H9 (cell line): ENCODE data around the gene CCDC88C. TPM values are rescaled to one million over a fixed set of nuclear protein-coding genes. Genes with fewer than 3 reads are reported as not detected.

Experiments
- DNase-seq: peaks from one replicate; pipeline ENCODE4 v3.0.0-alpha.2; 2017
- H2AFZ ChIP-seq: one replicate; pipeline ENCODE4 v1.6.1; 2013; ENCODE audit warnings: mild to moderate bottlenecking, low read length, control low read depth, moderate library complexity
- H2AK5ac ChIP-seq: 2 replicates; pipeline ENCODE4 v1.6.1; 2013; ENCODE audit warnings: low read length, control low read depth, mixed read lengths; ENCODE audit not compliant: insufficient read length
- H2BK120ac ChIP-seq: one replicate; pipeline ENCODE4 v1.6.1; 2013; ENCODE audit warnings: low read depth, mild to moderate bottlenecking, low read length, control low read depth, inconsistent platforms; ENCODE audit not compliant: poor library complexity, severe bottlenecking
- H2BK12ac ChIP-seq: 2 replicates; pipeline ENCODE4 v1.6.1; 2013; ENCODE audit warnings: low read length, control low read depth, mixed read lengths, low read depth; ENCODE audit not compliant: insufficient read length
- H2BK15ac ChIP-seq: 2 replicates; pipeline ENCODE4 v1.6.1; 2013; ENCODE audit warnings: low read depth, low read length, control low read depth
- H2BK20ac ChIP-seq: one replicate; pipeline ENCODE4 v1.6.1; 2013; ENCODE audit warnings: low read depth, mild to moderate bottlenecking, low read length, control low read depth, inconsistent platforms; ENCODE audit not compliant: poor library complexity, severe bottlenecking
- H2BK5ac ChIP-seq: 2 replicates; pipeline ENCODE4 v1.6.1; 2013; ENCODE audit warnings: low read length, control low read depth, mixed read lengths; ENCODE audit not compliant: insufficient read length
- H3K14ac ChIP-seq: 2 replicates; pipeline ENCODE4 v1.6.1; 2013; ENCODE audit warnings: low read length, control low read depth; ENCODE audit not compliant: insufficient read depth
- H3K18ac ChIP-seq: 2 replicates; pipeline ENCODE4 v1.6.1; 2013; ENCODE audit warnings: low read depth, mild to moderate bottlenecking, mixed read lengths, low read length, control low read depth; ENCODE audit not compliant: insufficient read length
- H3K23ac ChIP-seq: 2 replicates; pipeline ENCODE4 v1.6.1; 2013; ENCODE audit warnings: low read length, control low read depth, mixed read lengths, low read depth; ENCODE audit not compliant: insufficient read length
- H3K23me2 ChIP-seq: 2 replicates; pipeline ENCODE4 v1.6.1; 2013; ENCODE audit warnings: low read depth, mild to moderate bottlenecking, mixed read lengths, low read length, control low read depth; ENCODE audit not compliant: insufficient read length, poor library complexity, severe bottlenecking
- H3K27ac ChIP-seq: 2 replicates; pipeline ENCODE4 v1.5.1; 2013; ENCODE audit warnings: low read length, control low read depth, mixed read lengths, low read depth; ENCODE audit not compliant: insufficient read length
- H3K27me3 ChIP-seq: 2 replicates; pipeline ENCODE4 v1.6.1; 2013; ENCODE audit warnings: low read length, control low read depth, inconsistent platforms; ENCODE audit not compliant: insufficient read depth
- H3K4ac ChIP-seq: 2 replicates; pipeline ENCODE4 v1.6.1; 2013; ENCODE audit warnings: low read depth, mild to moderate bottlenecking, control low read depth, inconsistent platforms, low read length, moderate library complexity
- H3K4me1 ChIP-seq: 2 replicates; pipeline ENCODE4 v1.6.1; 2013; ENCODE audit warnings: low read length, control low read depth, inconsistent platforms; ENCODE audit not compliant: insufficient read depth
- H3K4me2 ChIP-seq: 2 replicates; pipeline ENCODE4 v1.6.1; 2013; ENCODE audit warnings: low read length, control low read depth, mixed read lengths; ENCODE audit not compliant: insufficient read length, insufficient read depth
- H3K56ac ChIP-seq: 2 replicates; pipeline ENCODE4 v1.6.1; 2013; ENCODE audit warnings: low read depth, mild to moderate bottlenecking, mixed read lengths, low read length, control low read depth; ENCODE audit not compliant: insufficient read length
- H3K79me1 ChIP-seq: 2 replicates; pipeline ENCODE4 v1.6.1; 2013; ENCODE audit warnings: low read depth, mild to moderate bottlenecking, moderate library complexity, low read length, control low read depth, inconsistent platforms; ENCODE audit not compliant: insufficient read depth, poor library complexity, severe bottlenecking
- H3K79me2 ChIP-seq: 2 replicates; pipeline ENCODE4 v1.6.1; 2013; ENCODE audit warnings: low read length, control low read depth, inconsistent platforms; ENCODE audit not compliant: insufficient read depth
- H3K9ac ChIP-seq: 2 replicates; pipeline ENCODE4 v1.6.1; 2013; ENCODE audit warnings: low read length, control low read depth, mixed read lengths; ENCODE audit not compliant: insufficient read length; ENCODE audit errors: extremely low read depth
- H3K9me3 ChIP-seq: one replicate; pipeline ENCODE4 v1.6.1; 2013; ENCODE audit warnings: low read depth, low read length, inconsistent platforms; ENCODE audit not compliant: control insufficient read depth
- H3T11ph ChIP-seq: one replicate; pipeline ENCODE4 v1.6.1; 2013; ENCODE audit warnings: mild to moderate bottlenecking, low read length, control low read depth, inconsistent platforms
- H4K20me1 ChIP-seq: one replicate; pipeline ENCODE4 v1.6.1; 2013; ENCODE audit not compliant: control insufficient read depth, insufficient read length, insufficient read depth
- H4K5ac ChIP-seq: 2 replicates; pipeline ENCODE4 v1.6.1; 2013; ENCODE audit warnings: low read depth, mild to moderate bottlenecking, mixed read lengths, low read length, control low read depth; ENCODE audit not compliant: insufficient read length
- H4K8ac ChIP-seq: replicated peaks from 2 replicates; pipeline ENCODE4 v1.6.1; 2013; ENCODE audit warnings: low read length, control low read depth, mixed read lengths, low read depth; ENCODE audit not compliant: insufficient read length
- H4K91ac ChIP-seq: 2 replicates; pipeline ENCODE4 v1.6.1; 2013; ENCODE audit warnings: low read depth, mild to moderate bottlenecking, moderate library complexity, mixed read lengths, low read length, control low read depth; ENCODE audit not compliant: insufficient read length
- H3K27ac Mint-ChIP-seq, 3 experiments: 2 replicates in 2 of 3; 3 replicates in 1 of 3; pipeline ENCODE4 v1.8.0; 2020 to 2021; ENCODE audit warnings: mixed read lengths in 3 of 3, mild to moderate bottlenecking in 1 of 3, moderate library complexity in 1 of 3
- H3K27me3 Mint-ChIP-seq: 2 replicates; pipeline ENCODE4 v1.8.0; 2021; ENCODE audit warnings: low read depth, mild to moderate bottlenecking, moderate library complexity, mixed read lengths
- H3K36me3 Mint-ChIP-seq, 3 experiments: 2 replicates in 2 of 3; 3 replicates in 1 of 3; pipeline ENCODE4 v1.8.0; 2020 to 2021; ENCODE audit warnings: low read depth in 3 of 3, mixed read lengths in 3 of 3; ENCODE audit not compliant: insufficient read depth in 1 of 3
- H3K4me1 Mint-ChIP-seq, 2 experiments: 2 replicates each; pipeline ENCODE4 v1.8.0; 2020; ENCODE audit warnings: mixed read lengths in 2 of 2
- H3K4me3 Mint-ChIP-seq, 2 experiments: 2 replicates in 1 of 2; 3 replicates in 1 of 2; pipeline ENCODE4 v1.8.0; 2020 to 2021; ENCODE audit warnings: mild to moderate bottlenecking in 2 of 2, mixed read lengths in 2 of 2, moderate library complexity in 1 of 2
- H3K9me3 Mint-ChIP-seq, 2 experiments: 2 replicates in 1 of 2; 3 replicates in 1 of 2; pipeline ENCODE4 v1.8.0; 2020; ENCODE audit warnings: mild to moderate bottlenecking in 2 of 2, mixed read lengths in 2 of 2, moderate library complexity in 1 of 2
- WGBS: extraction: QIAGEN DNeasy Blood & Tissue Kit; methylation state at CpG from one replicate; pipeline ENCODE4 v1.1.7; 2013; ENCODE audit warnings: missing lambda C conversion rate, low lambda C conversion rate, mixed read lengths; ENCODE audit not compliant: insufficient read length; ENCODE audit errors: extremely low coverage; 5-methylcytosine and 5-hydroxymethylcytosine counted together
- total RNA-seq: library from RNA; stranded (reverse); gene quantifications from 2 replicates; pipeline ENCODE4 v1.2.1, GENCODE V29; 2021
- TF ChIP-seq, protein P1 (sequence below): fragments of 200-600 bp; sonication (generic); conservative IDR thresholded peaks from 3 replicates; pipeline ENCODE4 v1.8.0; 2021; ENCODE audit warnings: antibody characterized with exemption, mild to moderate bottlenecking

Gene CCDC88C
- total RNA-seq, 1 experiment from 2014 or later, result 52.4 TPM

DNA sequence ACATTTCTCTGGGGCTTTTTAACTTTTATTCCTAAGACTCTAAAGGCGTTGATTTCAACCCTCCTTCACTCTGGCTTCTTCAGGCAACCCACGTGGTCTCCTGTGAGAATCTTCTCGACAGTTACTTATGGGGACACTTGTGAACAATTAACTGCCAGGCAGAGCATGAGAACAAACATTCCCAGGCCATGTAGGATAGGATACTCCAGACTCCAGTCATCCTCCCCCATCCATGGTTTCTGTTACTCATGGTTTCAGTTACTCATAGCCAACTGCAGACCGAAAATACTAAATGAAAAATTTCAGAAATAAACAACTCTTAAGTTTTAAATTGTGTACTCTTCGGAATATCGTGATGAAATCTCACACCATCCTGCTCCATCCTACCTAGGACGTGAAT, 192.6 kb downstream of the CCDC88C start:
- Histone ChIP-seq H3K4ac (no peak overlapping the region), H2AFZ (no peak overlapping the region)

More for the DNA sequence above, 192.6 kb downstream of the CCDC88C start:
- TF ChIP-seq, protein P1, sequence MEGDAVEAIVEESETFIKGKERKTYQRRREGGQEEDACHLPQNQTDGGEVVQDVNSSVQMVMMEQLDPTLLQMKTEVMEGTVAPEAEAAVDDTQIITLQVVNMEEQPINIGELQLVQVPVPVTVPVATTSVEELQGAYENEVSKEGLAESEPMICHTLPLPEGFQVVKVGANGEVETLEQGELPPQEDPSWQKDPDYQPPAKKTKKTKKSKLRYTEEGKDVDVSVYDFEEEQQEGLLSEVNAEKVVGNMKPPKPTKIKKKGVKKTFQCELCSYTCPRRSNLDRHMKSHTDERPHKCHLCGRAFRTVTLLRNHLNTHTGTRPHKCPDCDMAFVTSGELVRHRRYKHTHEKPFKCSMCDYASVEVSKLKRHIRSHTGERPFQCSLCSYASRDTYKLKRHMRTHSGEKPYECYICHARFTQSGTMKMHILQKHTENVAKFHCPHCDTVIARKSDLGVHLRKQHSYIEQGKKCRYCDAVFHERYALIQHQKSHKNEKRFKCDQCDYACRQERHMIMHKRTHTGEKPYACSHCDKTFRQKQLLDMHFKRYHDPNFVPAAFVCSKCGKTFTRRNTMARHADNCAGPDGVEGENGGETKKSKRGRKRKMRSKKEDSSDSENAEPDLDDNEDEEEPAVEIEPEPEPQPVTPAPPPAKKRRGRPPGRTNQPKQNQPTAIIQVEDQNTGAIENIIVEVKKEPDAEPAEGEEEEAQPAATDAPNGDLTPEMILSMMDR, result no peak
- H4K91ac ChIP-seq, result no peak overlapping the region
- no peak overlapping the region for H3K9ac ChIP-seq
- no peak overlapping the region for H2BK120ac ChIP-seq
- H4K20me1 ChIP-seq, result no peaks in the 10 kb centered on the region
- H2BK5ac ChIP-seq, result no peak overlapping the region
- Mint-ChIP-seq H3K36me3 (peaks cover 4 to 9% (median 4%) of the 10 kb centered on the region in 3 experiments; a peak in 4 of 7 replicates), H3K27ac (0 out of 7 replicates have a peak overlapping the region, but pooled peaks of 1 of the 3 experiments have one; percentile 19), H3K4me1 (peaks cover 19 to 28% of the 10 kb centered on the region in 2 experiments), H3K9me3 (peaks cover 0 to 6% of the 10 kb centered on the region in 2 experiments; a peak in 2 of 5 replicates), H3K27me3 (no peaks in the 10 kb centered on the region; the same call in 1 of the 2 replicates), H3K4me3 (no peak overlapping the region)
- H3K4me1 ChIP-seq, result peaks cover 4% of the 10 kb centered on the region
- H4K5ac ChIP-seq, result no peak overlapping the region
- H2BK20ac ChIP-seq, result no peak overlapping the region
- no peak overlapping the region for H2AK5ac ChIP-seq
- H3K79me1 ChIP-seq, result no peaks in the 10 kb centered on the region
- DNase-seq, result no peak
- no peaks in the 10 kb centered on the region for H3K9me3 ChIP-seq
- no peaks in the 10 kb centered on the region for H3K27me3 ChIP-seq
- no peak overlapping the region for H3K56ac ChIP-seq
- H2BK15ac ChIP-seq, result no peak overlapping the region
- no peak overlapping the region for H3K23ac ChIP-seq
- no peaks in the 10 kb centered on the region for H3K23me2 ChIP-seq
- H3K79me2 ChIP-seq, result no peaks in the 10 kb centered on the region
- WGBS, result no CpG with 5 or more reads among the region's 7 CpGs
- no peak overlapping the region for H2BK12ac ChIP-seq
- no peak overlapping the region for H3K4me2 ChIP-seq
- no peak overlapping the region; the same call in 1 of the 2 replicates for H3K14ac ChIP-seq
- H3T11ph ChIP-seq, result no peak overlapping the region
- no peak overlapping the region for H3K18ac ChIP-seq
- H3K27ac ChIP-seq, result no peak overlapping the region
- no peak overlapping the region for H4K8ac ChIP-seq
